PC-3 (cell line): ENCODE results near the gene CFAP73.

Source experiments
- CTCF ChIP-seq: fragments of 300-600 bp; sonication (generic); conservative IDR thresholded peaks from 2 replicates; pipeline ENCODE4 v1.5.1; 2017; ENCODE audit warnings: antibody characterized with exemption, low read depth, mild to moderate bottlenecking, low read length
- EZH2phosphoT487 ChIP-seq: fragments of 300-600 bp; sonication (generic); IDR thresholded peaks from 2 replicates; pipeline ENCODE4 v1.6.1; 2018; ENCODE audit warnings: mild to moderate bottlenecking, antibody characterized with exemption, low read length, borderline replicate concordance

- no peak for TF ChIP-seq CTCF
- no peak for TF ChIP-seq EZH2phosphoT487
Measured at GRCh38 chr12:113167868-113168267, 18.3 kb downstream of the CFAP73 start.
